ENCODE measurements around the gene TMEM80. TPM values are rescaled to one million over a fixed set of nuclear protein-coding genes. Genes with fewer than 3 reads are reported as not detected.

Gene TMEM80
- total RNA-seq, 1 donor from 2014 or later = 22.9 TPM

GRCh38 chr11:706439-706956 lies 10.9 kb downstream of the TMEM80 start:
- H3K36me3 Mint-ChIP-seq (ENCODE audit: low read depth, unreplicated experiment) = no peaks in the 10 kb centered on the region
- peaks cover 14% of the 10 kb centered on the region for H3K27me3 Mint-ChIP-seq (ENCODE audit: unreplicated experiment)
- H3K9me3 Mint-ChIP-seq (ENCODE audit: unreplicated experiment) = no peaks in the 10 kb centered on the region
- TF ChIP-seq, protein P1, sequence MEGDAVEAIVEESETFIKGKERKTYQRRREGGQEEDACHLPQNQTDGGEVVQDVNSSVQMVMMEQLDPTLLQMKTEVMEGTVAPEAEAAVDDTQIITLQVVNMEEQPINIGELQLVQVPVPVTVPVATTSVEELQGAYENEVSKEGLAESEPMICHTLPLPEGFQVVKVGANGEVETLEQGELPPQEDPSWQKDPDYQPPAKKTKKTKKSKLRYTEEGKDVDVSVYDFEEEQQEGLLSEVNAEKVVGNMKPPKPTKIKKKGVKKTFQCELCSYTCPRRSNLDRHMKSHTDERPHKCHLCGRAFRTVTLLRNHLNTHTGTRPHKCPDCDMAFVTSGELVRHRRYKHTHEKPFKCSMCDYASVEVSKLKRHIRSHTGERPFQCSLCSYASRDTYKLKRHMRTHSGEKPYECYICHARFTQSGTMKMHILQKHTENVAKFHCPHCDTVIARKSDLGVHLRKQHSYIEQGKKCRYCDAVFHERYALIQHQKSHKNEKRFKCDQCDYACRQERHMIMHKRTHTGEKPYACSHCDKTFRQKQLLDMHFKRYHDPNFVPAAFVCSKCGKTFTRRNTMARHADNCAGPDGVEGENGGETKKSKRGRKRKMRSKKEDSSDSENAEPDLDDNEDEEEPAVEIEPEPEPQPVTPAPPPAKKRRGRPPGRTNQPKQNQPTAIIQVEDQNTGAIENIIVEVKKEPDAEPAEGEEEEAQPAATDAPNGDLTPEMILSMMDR (IDR thresholded peaks at IDR 0.05; ENCODE audit: unreplicated experiment) = no peak
- peaks cover 2% of the 10 kb centered on the region for H3K4me1 Mint-ChIP-seq (ENCODE audit: unreplicated experiment)
- no peak for DNase-seq (ENCODE audit: low spot score)
- no peak overlapping the region for H3K4me3 Mint-ChIP-seq (ENCODE audit: unreplicated experiment)
- no peak overlapping the region for H3K27ac Mint-ChIP-seq (ENCODE audit: unreplicated experiment)

DNA sequence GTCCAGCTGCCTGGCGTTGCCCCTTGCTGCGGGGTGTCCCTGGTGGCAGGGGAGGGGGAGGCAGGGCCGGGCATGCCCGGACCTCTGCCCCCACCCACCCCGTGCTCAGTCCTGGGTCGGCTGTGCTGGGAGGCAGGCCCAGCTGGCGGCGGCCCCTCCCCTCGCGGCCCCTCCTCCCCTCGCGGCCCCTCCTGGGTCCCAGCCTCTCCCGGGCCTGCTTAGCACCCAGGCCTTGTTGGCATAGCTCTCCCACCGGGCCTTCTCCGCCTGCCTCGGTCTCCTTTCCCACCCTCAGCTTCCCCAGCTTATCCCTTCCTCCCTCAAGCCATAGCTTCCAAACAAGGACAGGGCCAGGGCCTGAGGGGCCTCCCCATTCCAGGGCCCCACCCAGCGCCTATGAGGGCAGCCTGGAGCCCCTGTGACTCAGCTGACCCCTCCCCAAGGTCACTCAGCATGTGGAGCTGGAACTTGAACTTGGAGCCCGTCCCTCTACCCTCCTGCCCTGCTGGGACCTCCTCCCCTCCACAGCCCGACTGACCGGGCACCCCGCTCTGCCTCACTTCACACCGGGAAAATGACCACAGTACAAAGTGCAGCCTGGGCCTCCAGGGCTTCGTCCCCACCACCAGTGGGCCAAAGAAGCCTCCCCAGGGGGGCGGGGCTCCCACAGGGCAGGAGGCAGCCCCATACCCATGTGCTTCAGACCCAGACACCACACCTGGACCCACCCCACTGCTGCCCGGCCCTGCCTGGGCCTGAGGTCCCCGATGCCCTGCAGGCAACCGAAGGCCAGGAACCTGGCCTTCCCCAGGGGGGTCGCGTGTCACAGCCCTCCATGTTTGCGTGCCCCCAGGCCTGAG lies 11.6 kb downstream of the TMEM80 start:
- no peak for DNase-seq (ENCODE audit: low spot score)
- H3K36me3 Mint-ChIP-seq (ENCODE audit: low read depth, unreplicated experiment) = no peaks in the 10 kb centered on the region
- peaks cover 2% of the 10 kb centered on the region for H3K4me1 Mint-ChIP-seq (ENCODE audit: unreplicated experiment)
- H3K4me3 Mint-ChIP-seq (ENCODE audit: unreplicated experiment) = no peak overlapping the region
- peaks cover 14% of the 10 kb centered on the region for H3K27me3 Mint-ChIP-seq (ENCODE audit: unreplicated experiment)
- no peaks in the 10 kb centered on the region for H3K9me3 Mint-ChIP-seq (ENCODE audit: unreplicated experiment)
- TF ChIP-seq, protein P1 (IDR thresholded peaks at IDR 0.05; ENCODE audit: unreplicated experiment) = no peak
- H3K27ac Mint-ChIP-seq (ENCODE audit: unreplicated experiment) = no peak overlapping the region

- no peak for DNase-seq (ENCODE audit: low spot score)
- Mint-ChIP-seq H3K36me3 (ENCODE audit: low read depth, unreplicated experiment) (no peaks in the 10 kb centered on the region), H3K9me3 (ENCODE audit: unreplicated experiment) (no peaks in the 10 kb centered on the region), H3K27me3 (ENCODE audit: unreplicated experiment) (peaks cover 14% of the 10 kb centered on the region), H3K4me3 (ENCODE audit: unreplicated experiment) (no peak overlapping the region), H3K4me1 (ENCODE audit: unreplicated experiment) (peaks cover 2% of the 10 kb centered on the region), H3K27ac (ENCODE audit: unreplicated experiment) (no peak overlapping the region)
- TF ChIP-seq, protein P1 (IDR thresholded peaks at IDR 0.05; ENCODE audit: unreplicated experiment) = no peak
These were observed 12.3 kb downstream of the TMEM80 start for GRCh38 chr11:707817-708420.

GRCh38 chr11:708511-708910 lies 12.9 kb downstream of the TMEM80 start:
- Mint-ChIP-seq H3K27ac (ENCODE audit: unreplicated experiment) (no peak overlapping the region), H3K4me3 (ENCODE audit: unreplicated experiment) (no peak overlapping the region), H3K4me1 (ENCODE audit: unreplicated experiment) (peaks cover 2% of the 10 kb centered on the region), H3K36me3 (ENCODE audit: low read depth, unreplicated experiment) (no peaks in the 10 kb centered on the region), H3K27me3 (ENCODE audit: unreplicated experiment) (peaks cover 14% of the 10 kb centered on the region), H3K9me3 (ENCODE audit: unreplicated experiment) (no peaks in the 10 kb centered on the region)
- DNase-seq (ENCODE audit: low spot score) = no peak
- TF ChIP-seq, protein P1 (IDR thresholded peaks at IDR 0.05; ENCODE audit: unreplicated experiment) = no peak

All from endothelial cell (in vitro differentiated cells).